ENCODE data around the gene G6PC3.
"Not testable (repeated sequence)": the region's sequence is repeated elsewhere in the genome, so short reads cannot be mapped to it uniquely, and the experiment has no call there.

The G6PC3 gene

DNA sequence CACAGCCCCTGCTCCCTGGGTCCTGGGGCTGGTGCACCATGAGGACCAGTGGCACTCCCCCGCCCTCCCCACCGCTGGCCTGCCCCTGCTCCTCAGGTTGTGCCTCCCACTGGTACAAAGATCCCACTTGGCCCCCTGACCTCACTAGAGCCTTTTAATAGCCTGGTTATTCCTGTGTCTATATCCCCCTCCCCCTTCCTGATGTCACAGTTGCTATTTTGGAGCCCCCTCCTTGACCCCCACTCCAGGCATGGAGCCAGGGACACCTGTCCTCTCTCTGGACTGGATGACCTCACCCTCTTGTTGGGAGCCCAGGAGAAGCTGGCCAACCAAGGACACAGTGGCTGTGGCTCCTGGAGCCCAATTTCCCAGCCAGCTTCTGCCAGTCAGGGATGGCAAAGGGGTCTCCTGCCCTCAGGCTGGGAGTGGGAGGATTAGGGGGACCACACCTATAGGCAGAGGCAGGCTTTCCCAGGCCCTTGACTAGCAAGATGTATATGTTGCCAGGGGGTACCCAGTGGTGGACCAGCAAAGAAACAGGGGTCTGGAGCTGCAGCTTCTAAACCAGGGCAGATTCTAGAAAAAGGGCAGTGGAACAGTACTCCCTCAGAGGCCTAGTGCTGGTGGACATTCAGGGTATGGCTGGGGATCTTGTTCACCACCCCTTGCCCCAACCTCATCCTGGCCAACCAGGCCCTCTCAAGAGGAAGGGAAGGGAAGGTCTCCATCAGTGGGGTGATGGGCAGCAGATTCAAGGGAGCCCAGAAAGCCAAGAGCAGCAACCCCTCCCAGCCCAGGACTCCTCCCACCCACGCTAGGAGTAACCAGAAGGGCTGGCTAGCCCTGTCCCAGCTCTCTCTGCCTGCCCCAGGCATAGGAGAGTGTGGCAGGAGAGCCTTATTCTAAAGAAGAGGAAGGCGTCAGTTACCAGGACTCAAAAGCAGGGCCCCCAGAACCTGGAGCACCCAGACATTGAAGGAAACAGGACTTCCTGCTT lies 42.0 kb downstream of the G6PC3 start:
- TF ChIP-seq GATA1 (IDR thresholded peaks at IDR 0.05; ENCODE audit: low read depth, low read length) (no peak), POLR2A (IDR thresholded peaks at IDR 0.05; ENCODE audit: low read length) (no peak)
- DNase-seq, result peak in 1 of 2 experiments; percentile 24

- TF ChIP-seq GATA1 (IDR thresholded peaks at IDR 0.05; ENCODE audit: low read depth, low read length), result no peak
- no peak for DNase-seq
Observed at GRCh38 chr17:44113382-44113781, 42.8 kb downstream of the G6PC3 start.

DNA sequence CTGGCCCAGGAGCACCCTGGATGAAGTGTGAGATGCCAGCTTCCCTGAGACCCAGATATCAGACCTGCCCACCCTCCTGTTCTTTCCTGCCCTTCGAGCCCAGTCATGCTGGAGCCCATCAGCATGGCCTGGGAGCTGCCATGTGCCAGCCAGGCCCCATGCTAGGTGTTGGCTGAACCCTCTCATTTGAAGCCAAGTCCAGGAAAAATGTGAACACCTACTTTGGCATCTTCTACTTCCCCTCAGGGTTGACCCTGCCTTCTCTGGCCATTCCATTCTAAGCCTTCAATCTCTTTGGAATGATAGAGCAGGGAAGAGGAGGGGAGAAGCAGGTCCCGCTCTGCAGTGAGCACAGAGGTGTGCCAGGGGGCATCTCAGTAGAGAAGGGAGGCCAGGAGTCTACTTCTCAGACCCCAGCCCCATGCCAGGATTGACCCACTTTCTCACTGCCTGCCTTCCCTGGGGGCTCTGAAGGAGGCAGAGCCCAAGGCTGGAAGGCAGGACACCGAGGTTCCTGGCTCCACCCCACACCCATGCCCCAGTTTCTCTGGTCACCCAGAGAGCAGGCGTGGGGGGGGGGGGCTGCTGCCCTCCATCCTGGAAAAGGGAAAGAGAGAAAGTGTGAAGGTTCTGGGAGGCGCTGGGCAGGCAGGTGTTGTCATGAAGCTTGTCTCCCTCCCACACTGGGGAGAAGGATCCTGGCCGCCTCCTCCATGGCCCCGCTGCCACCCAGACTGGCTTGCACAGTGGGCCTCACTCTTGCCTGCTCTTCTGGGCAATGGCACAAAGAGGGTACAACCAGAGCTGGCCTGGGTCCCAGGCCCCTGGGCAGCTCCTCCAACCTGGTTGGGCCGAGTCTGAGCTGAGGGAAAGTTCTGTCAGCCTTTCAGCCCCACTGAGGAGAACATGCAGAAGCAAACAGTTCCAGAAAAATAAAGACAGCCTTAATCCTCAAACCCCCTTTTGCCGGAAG lies 43.6 kb downstream of the G6PC3 start:
- no peak for DNase-seq
- no peak for TF ChIP-seq POLR2A (IDR thresholded peaks at IDR 0.05; ENCODE audit: low read length)
- no peak for TF ChIP-seq GATA1 (IDR thresholded peaks at IDR 0.05; ENCODE audit: low read depth, low read length)

DNA sequence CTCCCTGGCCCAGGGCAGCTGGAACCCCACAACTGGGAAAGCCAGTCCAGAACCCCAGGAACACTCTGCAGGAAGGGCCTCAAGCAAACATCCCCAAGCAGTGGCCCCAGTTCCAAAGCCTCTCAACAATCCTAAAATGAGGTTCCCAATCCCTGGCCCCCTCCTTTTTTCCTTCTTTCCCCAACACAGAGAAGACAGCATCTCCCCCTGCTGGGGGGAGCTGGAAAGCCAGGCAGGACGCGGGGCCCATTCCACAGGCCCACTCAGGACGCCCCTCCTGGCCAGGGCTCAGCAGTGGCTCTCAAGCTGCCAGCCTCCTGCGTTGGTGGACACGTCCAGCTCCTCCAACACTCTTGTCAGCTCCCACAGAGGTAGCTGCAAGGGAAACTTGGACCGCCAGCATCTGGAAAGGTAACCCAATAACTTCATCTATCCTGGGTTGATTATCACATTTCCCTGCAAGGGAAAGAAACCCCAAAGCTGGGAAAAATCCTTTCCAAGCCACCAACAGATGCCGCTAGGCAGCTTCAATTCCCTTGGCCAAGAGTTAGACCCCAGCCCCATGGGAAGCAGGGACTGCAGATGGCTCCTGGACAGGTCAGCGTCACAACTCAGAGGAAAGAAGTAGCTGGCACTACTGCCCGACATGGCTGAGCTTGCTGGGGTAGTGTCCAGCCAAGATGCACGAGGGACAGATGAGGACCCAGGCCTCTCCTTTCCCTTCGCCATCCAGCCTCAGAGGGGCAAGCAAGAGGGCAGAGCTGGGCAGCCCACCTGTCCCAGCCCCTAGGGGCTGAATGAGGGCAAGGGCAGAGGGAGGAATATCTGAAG lies 45.3 kb downstream of the G6PC3 start:
- TF ChIP-seq POLR2A (IDR thresholded peaks at IDR 0.05; ENCODE audit: low read length) (no peak), GATA1 (IDR thresholded peaks at IDR 0.05; ENCODE audit: low read depth, low read length) (no peak)
- peak; percentile 43 to 63 for DNase-seq

- DNase-seq, result no peak
- TF ChIP-seq GATA1 (IDR thresholded peaks at IDR 0.05; ENCODE audit: low read depth, low read length) (no peak), POLR2A (IDR thresholded peaks at IDR 0.05; ENCODE audit: low read length) (no peak)
Observed at GRCh38 chr17:44117351-44117750, 46.8 kb downstream of the G6PC3 start.

DNA sequence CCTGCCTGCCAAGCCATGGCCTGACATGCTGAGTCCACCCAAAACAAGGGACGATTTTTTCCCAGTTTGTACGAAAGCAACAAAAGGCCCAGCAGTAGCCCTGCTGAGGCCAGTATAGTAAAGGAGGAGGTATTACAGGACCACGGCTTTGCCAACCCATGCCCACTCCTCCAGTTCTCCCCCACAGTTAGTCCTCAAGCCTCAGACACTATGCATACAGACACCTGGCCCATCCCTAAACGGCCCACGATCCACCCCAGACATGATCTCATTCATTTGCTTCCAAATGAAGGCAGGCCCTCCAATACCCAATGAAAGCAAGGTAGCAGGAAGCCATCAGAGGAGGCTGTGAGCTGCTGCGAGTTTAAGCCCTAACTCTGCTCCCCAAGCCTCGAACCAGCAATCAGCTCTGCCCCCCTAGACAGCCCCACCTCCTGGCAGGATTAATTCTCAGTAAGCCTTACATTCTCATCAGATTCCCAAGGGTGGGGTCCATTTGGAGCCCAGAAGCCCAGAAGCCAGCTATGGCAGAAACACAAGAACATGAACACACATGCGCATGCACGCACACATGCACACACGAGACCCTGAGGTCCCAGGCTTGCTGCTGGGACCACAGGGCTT lies 48.0 kb downstream of the G6PC3 start:
- TF ChIP-seq GATA1 (IDR thresholded peaks at IDR 0.05; ENCODE audit: low read depth, low read length) (no peak), POLR2A (IDR thresholded peaks at IDR 0.05; ENCODE audit: low read length) (no peak)
- no peak for DNase-seq

DNA sequence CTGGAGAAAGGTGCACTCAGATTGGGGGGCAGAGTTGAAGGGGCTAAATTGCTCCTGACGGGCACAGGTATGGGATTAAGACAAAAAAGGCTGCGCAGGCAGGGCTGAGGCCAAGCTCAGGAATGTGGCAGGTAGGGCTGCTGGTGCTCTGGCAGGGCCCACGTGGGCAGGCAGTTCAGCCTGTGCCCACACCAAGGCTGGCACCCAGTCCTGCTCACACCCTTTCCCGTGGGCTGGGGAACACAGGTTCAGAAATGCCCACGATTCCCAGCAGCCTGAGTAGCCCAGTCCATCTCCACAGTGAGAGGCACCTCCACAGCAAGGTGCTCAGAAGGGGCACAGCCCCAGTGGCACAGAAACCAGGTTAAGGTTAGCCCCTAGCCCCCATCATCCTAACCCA lies 48.5 kb downstream of the G6PC3 start:
- TF ChIP-seq GATA1 (IDR thresholded peaks at IDR 0.05; ENCODE audit: low read depth, low read length) (no peak), POLR2A (IDR thresholded peaks at IDR 0.05; ENCODE audit: low read length) (no peak)
- DNase-seq, result no peak

GRCh38 chr17:44119798-44120197 lies 49.3 kb downstream of the G6PC3 start:
- TF ChIP-seq GATA1 (IDR thresholded peaks at IDR 0.05; ENCODE audit: low read depth, low read length) (no peak), POLR2A (IDR thresholded peaks at IDR 0.05; ENCODE audit: low read length) (no peak)
- DNase-seq, result no peak

- DNase-seq, result not testable (repeated sequence)
Observed at GRCh38 chr17:44120281-44120680, 49.7 kb downstream of the G6PC3 start.

- TF ChIP-seq POLR2A (IDR thresholded peaks at IDR 0.05; ENCODE audit: low read length) (no peak), GATA1 (IDR thresholded peaks at IDR 0.05; ENCODE audit: low read depth, low read length) (no peak)
- no peak for DNase-seq
Observed at GRCh38 chr17:44120851-44121605, 50.5 kb downstream of the G6PC3 start.

DNA sequence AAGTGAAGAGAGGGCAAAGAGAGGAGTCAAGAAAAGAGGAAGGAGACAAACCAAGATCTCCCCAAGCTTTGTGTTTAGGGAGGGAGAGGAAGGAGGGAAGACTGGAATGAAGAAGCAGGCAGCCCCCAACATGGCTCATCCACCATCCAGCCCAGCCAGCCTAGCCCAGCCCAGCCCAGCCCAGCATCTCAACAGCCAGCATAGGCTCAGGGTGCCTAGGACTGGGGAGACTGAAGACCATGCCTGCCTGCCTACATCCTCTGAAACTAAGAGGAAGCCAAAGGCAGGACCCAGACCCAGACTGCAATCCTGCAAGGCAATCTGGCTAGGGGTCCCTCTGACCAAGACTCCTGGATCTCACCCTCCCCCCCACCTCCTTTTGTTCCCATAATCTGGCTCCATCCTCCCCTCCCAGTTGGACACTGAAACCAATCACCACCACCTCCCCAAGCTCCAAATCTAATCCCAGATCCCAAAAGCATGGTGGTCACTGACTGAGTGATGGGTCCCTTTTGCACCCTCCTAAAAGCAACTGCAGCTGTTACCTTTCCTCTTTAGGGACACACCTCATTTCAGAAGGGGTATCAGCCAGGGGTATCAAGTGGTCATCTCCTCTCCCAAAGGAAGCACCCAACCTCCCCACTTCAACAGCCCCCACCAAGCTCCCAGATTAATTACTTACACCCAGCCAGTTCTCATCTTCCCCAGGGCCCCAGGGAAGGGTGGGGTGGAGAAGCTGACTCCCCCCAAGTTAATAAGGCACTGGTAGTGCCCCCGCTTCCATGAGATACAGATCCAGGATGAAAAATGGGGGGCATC lies 51.7 kb downstream of the G6PC3 start:
- TF ChIP-seq GATA1 (IDR thresholded peaks at IDR 0.05; ENCODE audit: low read depth, low read length), result no peak
- TF ChIP-seq POLR2A (IDR thresholded peaks at IDR 0.05; ENCODE audit: low read length), result no peak

More for the DNA sequence above, 51.7 kb downstream of the G6PC3 start:
- DNase-seq, result no peak
